ENCODE measurements around the gene PTH1R. TPM values are rescaled to one million over a fixed set of nuclear protein-coding genes. Genes with fewer than 3 reads are reported as not detected.

The PTH1R gene
- polyA plus RNA-seq, 2 donors = 2.0 to 3.3 TPM

DNA sequence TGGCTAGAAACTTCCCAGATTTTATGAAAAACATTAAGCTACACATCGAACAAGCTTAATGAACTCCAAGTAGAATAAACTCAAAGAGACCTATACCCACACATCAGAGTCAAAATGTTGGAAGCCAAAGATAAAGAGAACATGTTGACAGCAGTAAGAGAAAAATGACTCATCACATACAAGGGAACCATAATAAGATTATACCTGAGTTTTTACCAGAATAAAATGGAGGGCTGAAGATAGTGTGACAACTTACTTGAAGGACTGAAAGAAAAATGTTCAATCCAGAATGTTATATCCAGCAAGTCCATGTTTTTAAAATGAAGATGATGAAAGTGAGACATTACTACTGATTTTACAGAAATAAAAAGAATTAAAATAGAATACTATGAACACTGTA, 37.0 kb upstream of the PTH1R start:
- Histone ChIP-seq H3K4me1 (ENCODE audit: control insufficient read depth in 2 of 2, insufficient read depth in 2 of 2, low read length in 1 of 2) (no peaks in the 10 kb centered on the region), H3K4me3 (ENCODE audit: low read depth in 1 of 2, low read length in 2 of 2) (no peak overlapping the region), H3K36me3 (ENCODE audit: control insufficient read depth in 2 of 2, insufficient read depth in 2 of 2, low read length in 1 of 2) (no peaks in the 10 kb centered on the region), H3K27ac (ENCODE audit: low read depth in 2 of 2, low read length in 1 of 2) (no peak overlapping the region), H3K27me3 (ENCODE audit: control insufficient read depth in 1 of 2, insufficient read depth in 2 of 2, low read length in 2 of 2) (no peaks in the 10 kb centered on the region), H3K9me3 (ENCODE audit: control insufficient read depth in 2 of 2, insufficient read depth in 1 of 2, low read depth in 1 of 2, low read length in 1 of 2) (peaks cover 0 to 7% of the 10 kb centered on the region in 2 donors)
- WGBS, 2 donors = 96% methylated on average over 1 of the region's 1 CpG

DNA sequence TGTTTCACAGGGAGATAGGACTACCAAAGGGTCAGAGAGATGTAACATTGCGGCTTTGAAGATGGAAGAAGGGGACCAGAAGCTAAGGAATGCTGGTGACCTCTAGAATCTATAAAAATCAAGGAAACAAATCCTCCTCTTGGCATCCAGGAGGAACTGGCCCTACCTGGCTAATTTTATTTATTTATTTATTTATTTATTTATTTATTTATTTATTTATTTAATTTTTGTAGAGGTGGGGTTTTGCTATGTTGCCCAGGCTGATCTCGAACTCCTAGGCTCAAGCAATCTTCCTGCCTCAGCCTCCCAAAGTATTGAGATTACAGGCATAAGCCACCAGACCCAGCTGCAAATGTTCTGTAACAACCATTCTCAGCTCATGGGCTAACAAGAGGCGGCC, 34.0 kb upstream of the PTH1R start:
- H3K27me3 ChIP-seq (ENCODE audit: control insufficient read depth in 1 of 2, insufficient read depth in 2 of 2, low read length in 2 of 2) = no peaks in the 10 kb centered on the region
- H3K27ac ChIP-seq (ENCODE audit: low read depth in 2 of 2, low read length in 1 of 2) = no peak overlapping the region
- peaks cover 2 to 5% of the 10 kb centered on the region in 2 donors for H3K4me1 ChIP-seq (ENCODE audit: control insufficient read depth in 2 of 2, insufficient read depth in 2 of 2, low read length in 1 of 2)
- H3K9me3 ChIP-seq (ENCODE audit: control insufficient read depth in 2 of 2, insufficient read depth in 1 of 2, low read depth in 1 of 2, low read length in 1 of 2) = peaks cover 0 to 2% of the 10 kb centered on the region in 2 donors
- WGBS, 2 donors = 94 to 98% methylated on average over 3 of the region's 3 CpGs
- no peak overlapping the region for H3K4me3 ChIP-seq (ENCODE audit: low read depth in 1 of 2, low read length in 2 of 2)
- H3K36me3 ChIP-seq (ENCODE audit: control insufficient read depth in 2 of 2, insufficient read depth in 2 of 2, low read length in 1 of 2) = no peaks in the 10 kb centered on the region

DNA sequence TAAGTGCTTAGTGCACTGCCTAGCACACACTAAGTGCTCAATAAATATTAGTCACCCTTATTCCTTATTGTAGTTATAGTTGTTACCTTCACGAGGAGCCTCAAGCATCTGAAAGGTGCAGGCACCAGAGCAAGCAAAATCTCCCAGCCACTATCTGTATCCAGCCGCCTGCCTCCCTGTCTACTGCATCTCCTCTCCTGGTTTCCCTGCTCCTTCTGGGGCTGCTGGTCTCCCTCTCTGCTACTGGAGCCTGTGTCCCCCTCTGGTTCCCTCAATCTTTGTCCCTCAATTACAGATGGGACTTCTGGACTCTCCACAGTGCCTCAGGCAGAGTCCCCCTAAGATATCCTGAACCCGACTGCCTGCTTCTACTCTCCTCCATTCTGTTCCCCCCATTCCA, 33.1 kb upstream of the PTH1R start:
- Histone ChIP-seq H3K9me3 (ENCODE audit: control insufficient read depth in 2 of 2, insufficient read depth in 1 of 2, low read depth in 1 of 2, low read length in 1 of 2) (peaks cover 0 to 2% of the 10 kb centered on the region in 2 donors), H3K27ac (ENCODE audit: low read depth in 2 of 2, low read length in 1 of 2) (no peak overlapping the region), H3K27me3 (ENCODE audit: control insufficient read depth in 1 of 2, insufficient read depth in 2 of 2, low read length in 2 of 2) (no peaks in the 10 kb centered on the region), H3K36me3 (ENCODE audit: control insufficient read depth in 2 of 2, insufficient read depth in 2 of 2, low read length in 1 of 2) (no peaks in the 10 kb centered on the region), H3K4me1 (ENCODE audit: control insufficient read depth in 2 of 2, insufficient read depth in 2 of 2, low read length in 1 of 2) (peaks cover 2 to 5% of the 10 kb centered on the region in 2 donors), H3K4me3 (ENCODE audit: low read depth in 1 of 2, low read length in 2 of 2) (no peak overlapping the region)
- 84 to 87% methylated on average over 3 of the region's 3 CpGs for WGBS, 2 donors

DNA sequence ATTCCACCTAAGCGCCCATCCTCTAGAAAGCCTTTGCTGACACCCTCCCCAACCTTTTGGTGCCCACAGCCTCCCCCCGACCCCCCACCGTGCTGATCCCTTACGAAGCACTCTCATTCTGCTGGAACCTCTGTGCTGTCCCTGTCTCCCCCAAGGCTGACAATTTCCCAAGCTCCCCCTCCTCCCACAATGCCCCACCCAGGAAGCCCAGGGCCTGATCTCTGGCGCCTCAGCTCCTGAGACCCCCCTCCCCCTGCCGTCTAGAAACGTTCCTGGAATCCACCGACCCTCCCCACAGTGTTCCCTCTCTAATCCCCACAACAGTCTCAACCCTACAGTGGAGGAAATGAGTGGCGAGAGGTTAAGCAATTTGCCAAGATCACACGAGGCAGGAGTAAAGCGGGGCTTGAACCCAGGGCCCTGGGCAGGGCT, 32.6 kb upstream of the PTH1R start:
- peak overlapping the region; percentile 14 to 37 for H3K27ac ChIP-seq (ENCODE audit: low read depth in 2 of 2, low read length in 1 of 2)
- 32 to 42% methylated on average over 11 of the region's 11 CpGs for whole genome bisulfite sequencing, 2 donors

DNA sequence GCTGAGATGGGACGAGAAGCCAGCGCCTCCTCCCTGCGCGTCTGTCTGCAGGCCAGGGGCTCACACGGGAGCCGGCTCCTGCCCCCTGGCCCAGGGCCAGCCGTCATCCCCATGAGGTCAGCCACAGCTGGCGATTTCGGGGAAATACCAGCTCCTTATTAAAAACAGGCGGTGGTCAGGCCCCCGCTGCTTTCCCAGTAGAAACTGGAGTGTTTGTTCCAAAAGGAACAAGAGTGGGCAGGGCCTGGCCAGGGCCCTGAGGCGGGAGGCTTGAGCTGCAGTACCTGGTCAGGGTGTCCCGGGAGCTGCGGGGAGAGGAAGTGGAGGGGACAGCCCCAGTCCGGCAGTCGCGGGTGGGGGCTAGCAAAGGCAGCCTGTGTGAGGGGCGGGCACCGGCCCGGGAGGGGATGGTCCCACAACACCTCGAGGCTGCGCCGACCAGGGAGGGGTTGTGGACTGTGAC, 32.1 kb upstream of the PTH1R start:
- peaks cover 2 to 5% of the 10 kb centered on the region in 2 donors for H3K4me1 ChIP-seq (ENCODE audit: control insufficient read depth in 2 of 2, insufficient read depth in 2 of 2, low read length in 1 of 2)
- no peaks in the 10 kb centered on the region for H3K27me3 ChIP-seq (ENCODE audit: control insufficient read depth in 1 of 2, insufficient read depth in 2 of 2, low read length in 2 of 2)
- H3K9me3 ChIP-seq (ENCODE audit: control insufficient read depth in 2 of 2, insufficient read depth in 1 of 2, low read depth in 1 of 2, low read length in 1 of 2) = peaks cover 0 to 2% of the 10 kb centered on the region in 2 donors
- WGBS, 2 donors = 2 to 8% methylated on average over 17 to 23 of the region's 23 CpGs
- peak overlapping the region; percentile 14 to 66 for H3K27ac ChIP-seq (ENCODE audit: low read depth in 2 of 2, low read length in 1 of 2)
- H3K4me3 ChIP-seq (ENCODE audit: low read depth in 1 of 2, low read length in 2 of 2) = peak overlapping the region; percentile 36 to 47
- no peaks in the 10 kb centered on the region for H3K36me3 ChIP-seq (ENCODE audit: control insufficient read depth in 2 of 2, insufficient read depth in 2 of 2, low read length in 1 of 2)

More for the DNA sequence above, 32.6 kb upstream of the PTH1R start:
- peak overlapping the region in 1 of 2 donors; percentile 47 for H3K4me3 ChIP-seq (ENCODE audit: low read depth in 1 of 2, low read length in 2 of 2)
- peaks cover 0 to 2% of the 10 kb centered on the region in 2 donors for H3K9me3 ChIP-seq (ENCODE audit: control insufficient read depth in 2 of 2, insufficient read depth in 1 of 2, low read depth in 1 of 2, low read length in 1 of 2)
- H3K4me1 ChIP-seq (ENCODE audit: control insufficient read depth in 2 of 2, insufficient read depth in 2 of 2, low read length in 1 of 2) = peaks cover 2 to 5% of the 10 kb centered on the region in 2 donors
- no peaks in the 10 kb centered on the region for H3K27me3 ChIP-seq (ENCODE audit: control insufficient read depth in 1 of 2, insufficient read depth in 2 of 2, low read length in 2 of 2)
- no peaks in the 10 kb centered on the region for H3K36me3 ChIP-seq (ENCODE audit: control insufficient read depth in 2 of 2, insufficient read depth in 2 of 2, low read length in 1 of 2)

DNA sequence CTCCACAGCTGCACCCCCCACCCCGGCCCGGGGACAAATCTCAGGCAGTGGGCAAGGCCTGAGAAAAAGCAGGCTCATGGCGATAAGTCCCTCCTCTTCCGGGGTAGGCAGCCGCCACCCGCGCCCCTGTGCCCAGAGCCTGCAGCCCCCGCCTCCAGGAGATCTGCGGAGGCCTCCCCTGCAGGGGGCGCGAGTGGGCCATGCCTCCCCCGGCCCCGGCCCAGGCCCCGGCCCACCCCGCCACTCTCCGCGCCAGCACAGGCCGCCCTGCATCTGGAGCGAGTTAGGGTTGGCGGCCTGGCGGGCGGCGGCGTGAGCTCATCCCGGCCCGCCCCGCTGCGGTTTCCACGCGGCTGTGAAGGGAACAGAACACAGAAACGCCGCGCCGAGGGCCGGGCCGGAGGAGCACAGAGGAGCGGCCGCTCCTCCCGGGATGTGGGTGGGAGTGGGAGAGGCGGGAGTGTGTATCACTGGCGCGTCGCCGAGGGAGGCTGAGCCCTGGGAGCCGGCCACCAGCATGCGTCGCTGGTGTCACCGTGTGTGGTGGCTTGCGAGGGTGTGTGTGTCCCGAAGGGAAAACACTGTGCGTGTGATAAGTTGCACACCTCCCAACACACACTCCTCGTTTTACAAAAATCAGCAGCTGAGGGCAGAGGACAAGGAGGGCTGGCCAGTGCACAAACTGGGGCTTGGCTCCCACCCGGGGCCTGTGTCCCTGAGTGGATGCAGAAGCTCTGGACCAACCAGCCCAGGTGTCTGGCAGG, 31.5 kb upstream of the PTH1R start:
- no peaks in the 10 kb centered on the region for H3K27me3 ChIP-seq (ENCODE audit: control insufficient read depth in 1 of 2, insufficient read depth in 2 of 2, low read length in 2 of 2)
- H3K9me3 ChIP-seq (ENCODE audit: control insufficient read depth in 2 of 2, insufficient read depth in 1 of 2, low read depth in 1 of 2, low read length in 1 of 2) = peaks cover 0 to 2% of the 10 kb centered on the region in 2 donors
- H3K4me3 ChIP-seq (ENCODE audit: low read depth in 1 of 2, low read length in 2 of 2) = peak overlapping the region; percentile 36 to 47
- WGBS, 2 donors = 2 to 3% methylated on average over 45 to 53 of the region's 53 CpGs
- H3K36me3 ChIP-seq (ENCODE audit: control insufficient read depth in 2 of 2, insufficient read depth in 2 of 2, low read length in 1 of 2) = no peaks in the 10 kb centered on the region
- peak overlapping the region; percentile 14 to 66 for H3K27ac ChIP-seq (ENCODE audit: low read depth in 2 of 2, low read length in 1 of 2)
- H3K4me1 ChIP-seq (ENCODE audit: control insufficient read depth in 2 of 2, insufficient read depth in 2 of 2, low read length in 1 of 2) = peaks cover 2 to 5% of the 10 kb centered on the region in 2 donors

DNA sequence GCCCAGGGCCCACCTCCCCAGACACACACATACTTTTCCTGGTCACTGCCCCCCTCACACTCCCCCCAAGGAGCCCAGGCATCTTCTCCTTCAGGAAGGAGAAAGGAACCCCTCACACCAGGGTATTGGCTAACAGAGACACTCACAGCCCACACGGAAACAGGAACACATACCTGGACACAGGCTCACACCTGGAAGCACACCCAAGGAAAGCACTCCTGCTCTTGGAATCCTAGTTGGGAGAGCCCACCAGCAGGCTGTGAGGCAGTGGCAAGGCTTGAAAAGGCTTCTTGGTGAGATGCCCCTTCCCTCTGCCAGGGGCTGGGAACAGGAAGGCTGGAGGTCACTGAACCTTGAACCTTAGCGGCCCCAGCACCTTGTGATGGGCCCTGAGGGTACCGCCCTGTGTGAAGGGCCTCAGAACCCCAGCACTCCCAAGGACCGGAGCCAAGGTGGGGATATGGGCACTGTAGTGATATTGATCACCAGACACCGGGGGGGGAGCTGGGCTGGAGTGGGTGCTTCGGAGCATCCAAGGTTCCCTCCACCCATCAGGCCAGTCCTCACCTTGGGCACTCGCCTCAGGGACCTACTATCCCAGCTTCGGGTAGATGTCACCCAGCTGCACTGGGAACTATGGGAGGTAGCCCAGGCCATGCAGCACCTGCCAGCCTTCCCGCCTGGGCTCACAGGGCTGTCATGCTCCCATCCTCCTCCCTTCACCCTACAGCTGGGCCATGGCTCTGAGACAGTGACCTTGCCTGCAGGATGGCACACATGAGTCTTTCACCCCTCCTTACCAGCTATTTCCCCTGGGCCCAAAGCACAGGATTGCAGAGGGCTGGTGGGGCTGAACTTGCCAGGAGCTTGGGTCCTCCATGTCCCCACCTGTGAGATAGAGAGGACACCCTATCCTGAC, 30.6 kb upstream of the PTH1R start:
- Histone ChIP-seq H3K4me3 (ENCODE audit: low read depth in 1 of 2, low read length in 2 of 2) (no peak overlapping the region), H3K9me3 (ENCODE audit: control insufficient read depth in 2 of 2, insufficient read depth in 1 of 2, low read depth in 1 of 2, low read length in 1 of 2) (no peaks in the 10 kb centered on the region), H3K27me3 (ENCODE audit: control insufficient read depth in 1 of 2, insufficient read depth in 2 of 2, low read length in 2 of 2) (no peaks in the 10 kb centered on the region), H3K27ac (ENCODE audit: low read depth in 2 of 2, low read length in 1 of 2) (peak overlapping the region in 1 of 2 donors; percentile 59), H3K36me3 (ENCODE audit: control insufficient read depth in 2 of 2, insufficient read depth in 2 of 2, low read length in 1 of 2) (no peaks in the 10 kb centered on the region), H3K4me1 (ENCODE audit: control insufficient read depth in 2 of 2, insufficient read depth in 2 of 2, low read length in 1 of 2) (peaks cover 2 to 5% of the 10 kb centered on the region in 2 donors)
- 90 to 93% methylated on average over 9 of the region's 9 CpGs for WGBS, 2 donors

DNA sequence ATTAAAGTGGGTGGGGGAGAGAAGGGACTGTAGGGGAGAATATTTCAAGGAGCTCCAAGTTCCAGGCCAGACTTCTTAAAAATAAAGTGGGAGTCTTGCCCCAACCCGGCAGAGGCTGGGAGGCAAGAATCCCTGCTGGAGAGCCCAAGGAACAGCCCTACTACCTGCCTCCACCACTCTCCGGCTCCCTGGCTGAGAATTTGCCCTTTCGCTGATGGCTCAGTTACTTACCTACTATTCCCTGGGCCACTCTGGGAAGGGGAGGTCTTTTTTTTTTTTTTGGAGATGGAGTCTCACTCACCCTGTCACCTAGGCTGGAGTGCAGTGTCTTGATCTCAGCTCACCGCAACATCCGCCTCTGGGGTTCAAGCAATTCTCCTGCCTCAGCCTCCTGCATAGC, 29.8 kb upstream of the PTH1R start:
- no peak overlapping the region for H3K4me3 ChIP-seq (ENCODE audit: low read depth in 1 of 2, low read length in 2 of 2)
- H3K4me1 ChIP-seq (ENCODE audit: control insufficient read depth in 2 of 2, insufficient read depth in 2 of 2, low read length in 1 of 2) = peaks cover 2 to 5% of the 10 kb centered on the region in 2 donors
- 95 to 97% methylated on average over 5 of the region's 5 CpGs for WGBS, 2 donors
- H3K27ac ChIP-seq (ENCODE audit: low read depth in 2 of 2, low read length in 1 of 2) = no peak overlapping the region
- no peaks in the 10 kb centered on the region for H3K9me3 ChIP-seq (ENCODE audit: control insufficient read depth in 2 of 2, insufficient read depth in 1 of 2, low read depth in 1 of 2, low read length in 1 of 2)
- H3K36me3 ChIP-seq (ENCODE audit: control insufficient read depth in 2 of 2, insufficient read depth in 2 of 2, low read length in 1 of 2) = no peaks in the 10 kb centered on the region
- no peaks in the 10 kb centered on the region for H3K27me3 ChIP-seq (ENCODE audit: control insufficient read depth in 1 of 2, insufficient read depth in 2 of 2, low read length in 2 of 2)

DNA sequence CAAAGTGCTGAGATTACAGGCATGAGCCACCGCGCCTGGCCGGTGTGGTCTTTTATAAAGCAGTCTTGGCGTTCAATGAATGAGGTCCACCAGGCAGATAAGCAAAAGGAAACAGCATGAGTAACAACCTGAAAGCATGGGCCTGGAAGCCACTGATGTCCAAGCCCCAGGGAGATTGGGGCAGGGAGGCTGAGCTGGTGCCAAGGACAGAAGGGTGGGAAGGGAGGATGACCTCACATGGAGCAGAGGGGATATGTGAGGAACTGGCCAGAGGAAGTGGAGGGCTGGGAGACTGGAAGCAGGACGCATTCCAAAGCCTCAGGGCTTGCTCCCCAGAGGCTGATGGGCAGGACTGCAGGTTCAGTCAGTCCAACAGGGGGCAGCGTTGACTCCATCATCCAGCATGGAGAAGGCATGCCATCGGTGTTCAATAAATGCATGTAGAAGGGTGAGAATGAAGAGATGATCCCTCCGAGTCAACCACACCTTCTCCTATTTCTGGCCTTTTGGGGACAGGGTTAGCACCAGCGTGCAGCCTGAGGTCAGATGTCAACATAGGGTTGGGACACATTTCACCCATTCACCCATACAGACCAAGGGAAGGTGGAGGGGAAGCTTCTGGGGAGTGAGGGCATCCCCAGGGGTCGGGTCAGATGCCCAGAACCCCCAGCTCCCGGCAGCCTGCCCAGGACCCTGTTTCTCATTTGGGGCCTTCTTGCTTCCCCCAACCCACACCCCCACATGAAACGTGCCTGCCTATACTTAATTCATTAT, 29.1 kb upstream of the PTH1R start:
- Histone ChIP-seq H3K27ac (ENCODE audit: low read depth in 2 of 2, low read length in 1 of 2) (no peak overlapping the region), H3K9me3 (ENCODE audit: control insufficient read depth in 2 of 2, insufficient read depth in 1 of 2, low read depth in 1 of 2, low read length in 1 of 2) (no peaks in the 10 kb centered on the region), H3K4me1 (ENCODE audit: control insufficient read depth in 2 of 2, insufficient read depth in 2 of 2, low read length in 1 of 2) (peaks cover 2 to 5% of the 10 kb centered on the region in 2 donors), H3K27me3 (ENCODE audit: control insufficient read depth in 1 of 2, insufficient read depth in 2 of 2, low read length in 2 of 2) (no peaks in the 10 kb centered on the region), H3K36me3 (ENCODE audit: control insufficient read depth in 2 of 2, insufficient read depth in 2 of 2, low read length in 1 of 2) (no peaks in the 10 kb centered on the region), H3K4me3 (ENCODE audit: low read depth in 1 of 2, low read length in 2 of 2) (no peak overlapping the region)
- WGBS, 2 donors = 76 to 79% methylated on average over 12 of the region's 12 CpGs

All from esophagus (tissue), 2 donors.